SK-N-SH treated with all-trans-retinoic acid at 6 μM for 48 hours (cell line): ENCODE data around the gene TOP2B.

ENCODE experiments used
- ISL1 ChIP-seq: fragments of 250-450 bp; sonication (Bioruptor Pico); IDR thresholded peaks from 2 replicates; pipeline ENCODE4 v2.1.2; 2022; ENCODE audit warnings: mild to moderate bottlenecking, moderate library complexity
- POU6F1 ChIP-seq: fragments of 250-450 bp; sonication (Bioruptor Pico); IDR thresholded peaks from 2 replicates; pipeline ENCODE4 v1.8.0; 2021; ENCODE audit warnings: low read depth, mild to moderate bottlenecking, moderate library complexity, borderline replicate concordance
- ZC3H10 ChIP-seq: fragments of 250-450 bp; sonication (Bioruptor Pico); IDR thresholded peaks from 2 replicates; pipeline ENCODE4 v1.5.1; 2021; ENCODE audit warnings: mild to moderate bottlenecking, moderate library complexity
- ZNF8 ChIP-seq: fragments of 450-650 bp; formaldehyde crosslinking; IDR thresholded peaks from 2 replicates; pipeline ENCODE4 v1.5.0; 2020; ENCODE audit warnings: mild to moderate bottlenecking, moderate library complexity
- TF ChIP-seq, protein P1 (sequence below): fragments of 250-450 bp; sonication (Bioruptor Pico); IDR thresholded peaks from 2 replicates; pipeline ENCODE4 v1.8.0; 2020; ENCODE audit warnings: mild to moderate bottlenecking, moderate library complexity, borderline replicate concordance

DNA sequence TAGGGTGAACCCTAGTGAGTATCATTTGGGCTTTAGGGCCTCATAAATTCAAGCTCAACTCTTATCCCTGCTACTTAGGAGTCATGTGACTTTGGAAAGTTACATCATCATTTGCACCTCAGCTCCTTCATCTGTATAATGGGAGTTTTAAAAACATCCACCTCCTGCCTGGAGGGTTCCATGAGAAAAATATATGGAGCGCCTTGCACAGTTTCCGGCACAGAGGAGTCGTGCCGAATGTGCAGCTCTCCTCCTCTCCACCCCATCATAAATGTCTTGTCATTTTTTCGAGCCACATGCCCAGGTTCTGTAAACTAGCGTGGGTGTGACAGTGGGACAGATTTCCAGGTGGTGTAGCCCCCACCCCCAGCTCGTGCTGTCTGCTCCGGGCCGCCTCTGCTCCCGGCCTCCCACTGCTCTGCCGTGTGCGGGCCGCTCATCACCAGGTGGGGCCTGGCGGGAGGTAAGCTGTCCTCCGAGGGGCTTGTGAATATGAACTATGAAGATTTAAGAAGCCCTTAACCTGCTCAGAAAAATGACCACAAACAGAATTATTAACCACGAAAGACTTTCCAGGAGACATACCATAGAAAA is 90.4 kb downstream of the TOP2B start:
- no peak for TF ChIP-seq ISL1 (CRISPR knock-in tag)
- TF ChIP-seq ZNF8, result no peak
- no peak for TF ChIP-seq POU6F1 (CRISPR knock-in tag)
- TF ChIP-seq, protein P1, sequence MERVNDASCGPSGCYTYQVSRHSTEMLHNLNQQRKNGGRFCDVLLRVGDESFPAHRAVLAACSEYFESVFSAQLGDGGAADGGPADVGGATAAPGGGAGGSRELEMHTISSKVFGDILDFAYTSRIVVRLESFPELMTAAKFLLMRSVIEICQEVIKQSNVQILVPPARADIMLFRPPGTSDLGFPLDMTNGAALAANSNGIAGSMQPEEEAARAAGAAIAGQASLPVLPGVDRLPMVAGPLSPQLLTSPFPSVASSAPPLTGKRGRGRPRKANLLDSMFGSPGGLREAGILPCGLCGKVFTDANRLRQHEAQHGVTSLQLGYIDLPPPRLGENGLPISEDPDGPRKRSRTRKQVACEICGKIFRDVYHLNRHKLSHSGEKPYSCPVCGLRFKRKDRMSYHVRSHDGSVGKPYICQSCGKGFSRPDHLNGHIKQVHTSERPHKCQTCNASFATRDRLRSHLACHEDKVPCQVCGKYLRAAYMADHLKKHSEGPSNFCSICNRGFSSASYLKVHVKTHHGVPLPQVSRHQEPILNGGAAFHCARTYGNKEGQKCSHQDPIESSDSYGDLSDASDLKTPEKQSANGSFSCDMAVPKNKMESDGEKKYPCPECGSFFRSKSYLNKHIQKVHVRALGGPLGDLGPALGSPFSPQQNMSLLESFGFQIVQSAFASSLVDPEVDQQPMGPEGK (CRISPR knock-in tag), result no peak
- TF ChIP-seq ZC3H10, result no peak
